OCI-LY1 (cell line): Measurements from ENCODE around the gene SRD5A1.

ENCODE experiments used
- H2AFZ ChIP-seq: fragments of 200-600 bp; sonication (generic), shearing (Covaris generic); 2 replicates; pipeline ENCODE4 v1.6.0; 2014; ENCODE audit warnings: antibody characterized with exemption, mild to moderate bottlenecking, low read length
- H3F3A ChIP-seq: fragments of 200-600 bp; sonication (generic), shearing (Covaris generic); 2 replicates; pipeline ENCODE4 v1.6.0; 2014; ENCODE audit warnings: mild to moderate bottlenecking, antibody characterized with exemption, low read length, moderate library complexity; ENCODE audit not compliant: insufficient read depth
- H3K27ac ChIP-seq: fragments of 200-600 bp; sonication (generic); 2 replicates; pipeline ENCODE4 v1.5.1; 2014; ENCODE audit warnings: low read length, mixed run types, mild to moderate bottlenecking, low read depth; ENCODE audit not compliant: poor library complexity, severe bottlenecking
- H3K27me3 ChIP-seq: fragments of 200-600 bp; sonication (generic); 2 replicates; pipeline ENCODE4 v1.6.0; 2014; ENCODE audit warnings: antibody characterized with exemption, mild to moderate bottlenecking, low read length, moderate library complexity; ENCODE audit not compliant: insufficient read depth
- H3K36me3 ChIP-seq: fragments of 200-600 bp; sonication (generic); 2 replicates; pipeline ENCODE4 v1.6.1; 2014; ENCODE audit warnings: mild to moderate bottlenecking, antibody characterized with exemption, low read length, moderate library complexity, mixed read lengths; ENCODE audit not compliant: insufficient read depth
- H3K4me1 ChIP-seq: fragments of 200-600 bp; sonication (generic); 2 replicates; pipeline ENCODE4 v1.5.1; 2014; ENCODE audit warnings: mild to moderate bottlenecking, low read length, moderate library complexity; ENCODE audit not compliant: insufficient read depth, severe bottlenecking
- H3K4me2 ChIP-seq: fragments of 200-600 bp; sonication (generic), shearing (Covaris generic); 2 replicates; pipeline ENCODE4 v1.6.1; 2014; ENCODE audit warnings: low read length
- H3K4me3 ChIP-seq: fragments of 200-600 bp; sonication (generic); 2 replicates; pipeline ENCODE4 v1.5.1; 2014; ENCODE audit warnings: low read length, low read depth, mild to moderate bottlenecking, mixed read lengths; ENCODE audit not compliant: poor library complexity, severe bottlenecking
- H3K79me2 ChIP-seq: fragments of 200-600 bp; shearing (Covaris generic); 2 replicates; pipeline ENCODE4 v1.6.1; 2016; ENCODE audit warnings: mixed run types, low read length, mixed read lengths; ENCODE audit not compliant: insufficient read depth
- H3K9ac ChIP-seq: fragments of 200-600 bp; sonication (generic), shearing (Covaris generic); 2 replicates; pipeline ENCODE4 v1.6.1; 2014; ENCODE audit warnings: mild to moderate bottlenecking, low read length, mixed read lengths
- H3K9me2 ChIP-seq: fragments of 200-600 bp; sonication (generic), shearing (Covaris generic); 2 replicates; pipeline ENCODE4 v1.6.1; 2014; ENCODE audit warnings: low read depth, mild to moderate bottlenecking, low read length, mixed read lengths
- H3K9me3 ChIP-seq: fragments of 200-600 bp; shearing (Covaris generic); 2 replicates; pipeline ENCODE4 v1.6.1; 2014; ENCODE audit warnings: low read length, mixed read lengths
- H4K20me1 ChIP-seq: fragments of 200-600 bp; sonication (generic), shearing (Covaris generic); 2 replicates; pipeline ENCODE4 v1.6.0; 2016; ENCODE audit warnings: mild to moderate bottlenecking, low read length; ENCODE audit not compliant: insufficient read depth
- EZH2 ChIP-seq: fragments of 200-600 bp; sonication (generic), shearing (Covaris generic); IDR thresholded peaks from 2 replicates; pipeline ENCODE4 v1.8.0; 2017; ENCODE audit warnings: borderline replicate concordance, mixed run types, mild to moderate bottlenecking, antibody characterized with exemption, low read length, moderate library complexity, mixed read lengths
- TF ChIP-seq, protein P1 (sequence below): fragments of 200-600 bp; sonication (generic), shearing (Covaris generic); IDR thresholded peaks from 2 replicates; pipeline ENCODE4 v1.5.1; 2017; ENCODE audit warnings: mild to moderate bottlenecking, antibody characterized with exemption, low read length, moderate library complexity, mixed read lengths

The SRD5A1 gene

DNA sequence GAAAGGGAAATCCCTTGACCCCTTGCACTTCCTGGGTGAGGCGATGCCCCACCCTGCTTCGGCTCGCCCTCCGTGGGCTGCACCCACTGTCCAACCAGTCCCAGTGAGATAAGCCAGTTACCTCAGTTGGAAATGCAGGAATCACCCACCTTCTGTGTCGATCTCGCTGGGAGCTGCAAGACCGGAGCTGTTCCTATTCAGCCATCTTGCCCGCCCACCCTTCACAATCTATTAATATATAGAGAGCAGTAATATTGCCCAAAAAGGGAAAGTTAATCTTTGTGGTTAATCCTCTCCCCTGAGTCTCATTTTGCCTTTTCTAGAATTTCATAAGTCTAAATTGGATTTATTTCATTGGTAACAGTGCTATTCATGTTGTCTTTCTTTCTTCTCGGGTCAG lies 16.4 kb downstream of the SRD5A1 start:
- TF ChIP-seq EZH2 = no peak
- TF ChIP-seq, protein P1, sequence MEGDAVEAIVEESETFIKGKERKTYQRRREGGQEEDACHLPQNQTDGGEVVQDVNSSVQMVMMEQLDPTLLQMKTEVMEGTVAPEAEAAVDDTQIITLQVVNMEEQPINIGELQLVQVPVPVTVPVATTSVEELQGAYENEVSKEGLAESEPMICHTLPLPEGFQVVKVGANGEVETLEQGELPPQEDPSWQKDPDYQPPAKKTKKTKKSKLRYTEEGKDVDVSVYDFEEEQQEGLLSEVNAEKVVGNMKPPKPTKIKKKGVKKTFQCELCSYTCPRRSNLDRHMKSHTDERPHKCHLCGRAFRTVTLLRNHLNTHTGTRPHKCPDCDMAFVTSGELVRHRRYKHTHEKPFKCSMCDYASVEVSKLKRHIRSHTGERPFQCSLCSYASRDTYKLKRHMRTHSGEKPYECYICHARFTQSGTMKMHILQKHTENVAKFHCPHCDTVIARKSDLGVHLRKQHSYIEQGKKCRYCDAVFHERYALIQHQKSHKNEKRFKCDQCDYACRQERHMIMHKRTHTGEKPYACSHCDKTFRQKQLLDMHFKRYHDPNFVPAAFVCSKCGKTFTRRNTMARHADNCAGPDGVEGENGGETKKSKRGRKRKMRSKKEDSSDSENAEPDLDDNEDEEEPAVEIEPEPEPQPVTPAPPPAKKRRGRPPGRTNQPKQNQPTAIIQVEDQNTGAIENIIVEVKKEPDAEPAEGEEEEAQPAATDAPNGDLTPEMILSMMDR = no peak
- peaks cover 29% of the 10 kb centered on the region for H3K36me3 ChIP-seq
- H3K27me3 ChIP-seq = no peaks in the 10 kb centered on the region
- no peak overlapping the region for H2AFZ ChIP-seq
- peaks cover 5% of the 10 kb centered on the region; the same call in 1 of the 2 replicates for H3K9me3 ChIP-seq
- H3K9ac ChIP-seq = no peak overlapping the region
- H3K27ac ChIP-seq = no peak overlapping the region
- H3K4me1 ChIP-seq = peaks cover 31% of the 10 kb centered on the region
- H3F3A ChIP-seq = no peaks in the 10 kb centered on the region; the same call in 1 of the 2 replicates
- no peak overlapping the region for H3K4me2 ChIP-seq
- no peaks in the 10 kb centered on the region for H3K79me2 ChIP-seq
- no peaks in the 10 kb centered on the region for H4K20me1 ChIP-seq
- no peaks in the 10 kb centered on the region for H3K9me2 ChIP-seq
- no peak overlapping the region for H3K4me3 ChIP-seq

DNA sequence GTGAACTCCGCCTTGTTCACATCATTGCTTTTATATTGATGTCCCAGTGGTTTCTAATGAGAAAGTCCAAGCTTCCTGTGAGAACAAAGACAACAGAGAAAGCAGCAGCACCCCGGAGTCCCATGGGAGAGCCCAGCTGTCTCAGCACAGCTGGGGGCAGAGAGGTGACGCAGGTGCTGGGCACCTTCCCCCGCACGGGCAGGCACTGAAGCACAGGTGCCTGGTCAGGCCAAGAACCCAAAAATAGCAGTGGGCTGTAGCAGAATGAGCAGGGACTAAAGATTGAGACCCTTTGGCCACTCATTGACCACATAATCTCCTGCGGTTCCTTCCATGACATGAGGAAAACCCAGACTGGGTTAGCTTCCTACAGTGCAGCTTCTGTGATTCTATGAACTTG lies 18.8 kb downstream of the SRD5A1 start:
- no peak overlapping the region for H3K9ac ChIP-seq
- H3K79me2 ChIP-seq = no peaks in the 10 kb centered on the region
- H3K27ac ChIP-seq = peak overlapping the region; percentile 79
- H3K9me3 ChIP-seq = peaks cover 13% of the 10 kb centered on the region
- no peaks in the 10 kb centered on the region for H3K9me2 ChIP-seq
- H3K27me3 ChIP-seq = no peaks in the 10 kb centered on the region
- no peak overlapping the region for H2AFZ ChIP-seq
- no peak for TF ChIP-seq EZH2
- no peaks in the 10 kb centered on the region; the same call in 1 of the 2 replicates for H3F3A ChIP-seq
- H3K4me2 ChIP-seq = peak overlapping the region; percentile 36; the same call in 1 of the 2 replicates
- H4K20me1 ChIP-seq = no peaks in the 10 kb centered on the region
- peaks cover 46% of the 10 kb centered on the region for H3K36me3 ChIP-seq
- peaks cover 31% of the 10 kb centered on the region for H3K4me1 ChIP-seq
- peak overlapping the region; percentile 18 for H3K4me3 ChIP-seq

DNA sequence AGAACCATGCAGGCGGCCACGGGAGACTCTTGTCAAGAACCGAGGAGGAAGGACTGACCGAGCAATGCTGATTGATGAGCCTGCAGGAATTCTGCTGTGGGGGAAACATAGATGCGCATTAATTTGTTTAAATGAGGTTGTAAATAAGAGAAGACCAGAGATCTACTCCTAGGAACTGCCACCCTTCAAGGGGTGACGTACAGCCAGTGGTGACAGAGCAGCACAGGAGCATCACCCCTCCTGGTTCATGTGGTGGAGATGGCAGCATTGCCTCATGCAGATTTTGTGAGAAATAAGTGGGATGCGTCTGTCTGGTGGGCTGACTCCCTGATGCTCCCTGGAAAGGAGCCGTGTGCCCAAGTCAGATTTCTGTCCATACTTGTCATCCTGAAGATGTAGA lies 22.2 kb downstream of the SRD5A1 start:
- Histone ChIP-seq H4K20me1 (no peaks in the 10 kb centered on the region), H3K4me3 (no peak overlapping the region), H3K4me1 (peaks cover 45% of the 10 kb centered on the region), H3K27ac (no peak overlapping the region), H3K9ac (no peak overlapping the region), H3K9me2 (no peaks in the 10 kb centered on the region), H3K79me2 (no peaks in the 10 kb centered on the region), H3K4me2 (no peak overlapping the region), H3K9me3 (peaks cover 8% of the 10 kb centered on the region; the same call in 1 of the 2 replicates), H2AFZ (no peak overlapping the region), H3F3A (no peaks in the 10 kb centered on the region; the same call in 1 of the 2 replicates), H3K36me3 (peaks cover 48% of the 10 kb centered on the region), H3K27me3 (no peaks in the 10 kb centered on the region)
- no peak for TF ChIP-seq EZH2
- TF ChIP-seq, protein P1 = no peak

DNA sequence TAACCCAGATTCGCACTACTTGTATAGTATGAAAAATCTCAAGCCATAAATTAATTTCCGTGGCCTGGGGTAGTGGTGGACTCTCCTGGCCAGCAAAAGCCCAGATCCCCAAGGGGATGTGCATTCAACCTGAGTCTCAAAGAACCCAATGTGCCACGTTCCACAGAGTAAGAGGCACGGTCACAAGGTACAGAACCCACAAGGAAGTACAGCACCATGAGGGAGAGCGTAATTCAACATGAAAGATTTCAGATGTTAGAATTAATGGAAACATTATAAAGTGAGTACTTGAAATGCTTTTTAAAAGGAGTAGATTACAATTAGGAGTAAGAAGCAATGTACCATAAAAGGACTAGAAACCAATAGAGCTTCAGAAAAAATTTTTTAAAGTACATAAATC lies 23.4 kb downstream of the SRD5A1 start:
- no peak overlapping the region for H3K27ac ChIP-seq
- H3K9ac ChIP-seq = no peak overlapping the region
- H3K4me2 ChIP-seq = no peak overlapping the region
- no peaks in the 10 kb centered on the region for H3K79me2 ChIP-seq
- no peaks in the 10 kb centered on the region; the same call in 1 of the 2 replicates for H3F3A ChIP-seq
- no peak overlapping the region for H2AFZ ChIP-seq
- H3K4me3 ChIP-seq = no peak overlapping the region
- H3K9me2 ChIP-seq = no peaks in the 10 kb centered on the region
- H4K20me1 ChIP-seq = no peaks in the 10 kb centered on the region
- peaks cover 48% of the 10 kb centered on the region for H3K36me3 ChIP-seq
- no peaks in the 10 kb centered on the region for H3K27me3 ChIP-seq
- peaks cover 48% of the 10 kb centered on the region for H3K4me1 ChIP-seq
- H3K9me3 ChIP-seq = peaks cover 8% of the 10 kb centered on the region; the same call in 1 of the 2 replicates
- no peak for TF ChIP-seq EZH2
- TF ChIP-seq, protein P1 = no peak
